Measurements from ENCODE around the gene PDSS2. TPM values are rescaled to one million over a fixed set of nuclear protein-coding genes. Genes with fewer than 3 reads are reported as not detected.

PDSS2 gene
- total and polyA plus RNA-seq, 9 of the 15 experiments (the other 6 are each of a cell fraction or from before 2014, with no cell fraction given): 5.8 to 21.1 (median 12.0) TPM

DNA sequence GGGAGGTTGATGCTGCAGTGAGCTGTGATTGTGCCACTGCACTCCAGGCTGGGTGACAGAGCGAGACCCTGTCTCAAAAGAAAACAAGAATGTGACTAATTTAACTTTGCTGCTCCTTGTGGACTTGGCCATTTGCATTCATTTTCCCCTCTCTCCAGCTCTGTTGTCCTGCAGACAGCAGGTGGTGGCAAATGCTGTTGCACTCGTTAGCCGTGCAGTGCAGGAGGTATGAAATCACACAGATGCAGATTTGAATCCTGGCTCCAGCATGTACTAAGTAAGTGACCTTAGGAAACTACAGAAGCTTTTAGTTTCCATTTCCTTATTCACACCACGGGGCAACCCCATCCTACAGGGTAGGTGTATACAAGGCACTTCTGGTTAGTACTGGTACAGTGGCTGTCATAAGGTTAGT lies 334.4 kb downstream of the PDSS2 start:
- in situ Hi-C loops (cut with MboI) (no loop called here), intact Hi-C loops (cut with micrococcal nuclease) (no loop called here)
- no peak overlapping the region for H3K9ac ChIP-seq (ENCODE audit: insufficient read depth in 1 of 2, low read depth in 2 of 2, low read length in 2 of 2)
- H3K9me1 ChIP-seq (ENCODE audit: control insufficient read depth, insufficient read depth, low read length): no peaks in the 10 kb centered on the region
- FAIRE-seq (no peak), ATAC-seq (peak; percentile 19; the same call in 1 of the 3 replicates), DNase-seq (ENCODE audit: extremely low read depth in 1 of 4, low spot score in 3 of 4) (no peak)
- CTCF ChIA-PET (ENCODE audit: low intra/inter-chr PET ratio): no interaction called here
- H3K36me3 ChIP-seq (ENCODE audit: control insufficient read depth, insufficient read depth, low read length): no peaks in the 10 kb centered on the region
- peaks cover 12 to 17% of the 10 kb centered on the region in 2 experiments; a peak in 4 of 5 replicates for H3K4me1 ChIP-seq (replicated peaks in 1 of 2; ENCODE audit: control insufficient read depth in 2 of 2, insufficient read depth in 2 of 2, low read length in 2 of 2)
- no peak overlapping the region for H3K27ac ChIP-seq (ENCODE audit: extremely low read depth, low read depth, low read length)
- no peaks in the 10 kb centered on the region for H3K27me3 ChIP-seq (ENCODE audit: control insufficient read depth in 2 of 2, insufficient read depth in 2 of 2, low read length in 2 of 2)
- H3K4me2 ChIP-seq (ENCODE audit: insufficient read depth, low read length): no peak overlapping the region
- no peaks in the 10 kb centered on the region for H3K9me3 ChIP-seq (replicated peaks; ENCODE audit: control insufficient read depth, insufficient read depth, low read depth, low read length)
- no TSS peak for BruUV-seq (replicated peaks)
- POLR2A ChIA-PET: interaction anchor here (1.3 kb wide), 1 partner anchor 9 kb away, joined by 4 read pairs; no protein-coding TSS in a partner anchor
- H4K20me1 ChIP-seq (replicated peaks; ENCODE audit: control insufficient read depth, insufficient read depth, low read length): no peaks in the 10 kb centered on the region
- no peak overlapping the region for H3K4me3 ChIP-seq
- TF ChIP-seq IRF9 (tag; IDR thresholded peaks at IDR 0.05): no peak
- no peak for TF ChIP-seq ZNF232 (CRISPR knock-in tag; IDR thresholded peaks at IDR 0.05)
- no peak for TF ChIP-seq ZBTB8A (IDR thresholded peaks at IDR 0.05; ENCODE audit: partially characterized antibody)
- TF ChIP-seq KDM4B (IDR thresholded peaks at IDR 0.05; ENCODE audit: borderline replicate concordance in 2 of 2, low read depth in 1 of 2): no peak
- TF ChIP-seq, protein P1, sequence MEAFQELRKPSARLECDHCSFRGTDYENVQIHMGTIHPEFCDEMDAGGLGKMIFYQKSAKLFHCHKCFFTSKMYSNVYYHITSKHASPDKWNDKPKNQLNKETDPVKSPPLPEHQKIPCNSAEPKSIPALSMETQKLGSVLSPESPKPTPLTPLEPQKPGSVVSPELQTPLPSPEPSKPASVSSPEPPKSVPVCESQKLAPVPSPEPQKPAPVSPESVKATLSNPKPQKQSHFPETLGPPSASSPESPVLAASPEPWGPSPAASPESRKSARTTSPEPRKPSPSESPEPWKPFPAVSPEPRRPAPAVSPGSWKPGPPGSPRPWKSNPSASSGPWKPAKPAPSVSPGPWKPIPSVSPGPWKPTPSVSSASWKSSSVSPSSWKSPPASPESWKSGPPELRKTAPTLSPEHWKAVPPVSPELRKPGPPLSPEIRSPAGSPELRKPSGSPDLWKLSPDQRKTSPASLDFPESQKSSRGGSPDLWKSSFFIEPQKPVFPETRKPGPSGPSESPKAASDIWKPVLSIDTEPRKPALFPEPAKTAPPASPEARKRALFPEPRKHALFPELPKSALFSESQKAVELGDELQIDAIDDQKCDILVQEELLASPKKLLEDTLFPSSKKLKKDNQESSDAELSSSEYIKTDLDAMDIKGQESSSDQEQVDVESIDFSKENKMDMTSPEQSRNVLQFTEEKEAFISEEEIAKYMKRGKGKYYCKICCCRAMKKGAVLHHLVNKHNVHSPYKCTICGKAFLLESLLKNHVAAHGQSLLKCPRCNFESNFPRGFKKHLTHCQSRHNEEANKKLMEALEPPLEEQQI (IDR thresholded peaks at IDR 0.05): no peak
- no peak for TF ChIP-seq E2F3 (CRISPR knock-in tag; IDR thresholded peaks at IDR 0.05)
- TF ChIP-seq NR4A1 (CRISPR knock-in tag; IDR thresholded peaks at IDR 0.05): no peak
- no peak for TF ChIP-seq NR4A1 (tag; IDR thresholded peaks at IDR 0.05)
- TF ChIP-seq TBP (optimal IDR thresholded peaks at IDR 0.05; ENCODE audit: low read depth, low read length): no peak
- no peak for TF ChIP-seq TEAD1 (CRISPR knock-in tag; IDR thresholded peaks at IDR 0.05)
- no peak for TF ChIP-seq KLF6 (CRISPR knock-in tag; IDR thresholded peaks at IDR 0.05; ENCODE audit: borderline replicate concordance)
- TF ChIP-seq GATAD2B (IDR thresholded peaks at IDR 0.05; ENCODE audit: borderline replicate concordance): no peak
- no peak for TF ChIP-seq PHF21A (IDR thresholded peaks at IDR 0.05; ENCODE audit: borderline replicate concordance, low read depth)
- TF ChIP-seq MYC (IDR thresholded peaks at IDR 0.05; ENCODE audit: low read depth, low read length): no peak
- TF ChIP-seq MYC (CRISPR knock-in tag; IDR thresholded peaks at IDR 0.05; ENCODE audit: borderline replicate concordance, low read depth): no peak
- TF ChIP-seq, protein P2, sequence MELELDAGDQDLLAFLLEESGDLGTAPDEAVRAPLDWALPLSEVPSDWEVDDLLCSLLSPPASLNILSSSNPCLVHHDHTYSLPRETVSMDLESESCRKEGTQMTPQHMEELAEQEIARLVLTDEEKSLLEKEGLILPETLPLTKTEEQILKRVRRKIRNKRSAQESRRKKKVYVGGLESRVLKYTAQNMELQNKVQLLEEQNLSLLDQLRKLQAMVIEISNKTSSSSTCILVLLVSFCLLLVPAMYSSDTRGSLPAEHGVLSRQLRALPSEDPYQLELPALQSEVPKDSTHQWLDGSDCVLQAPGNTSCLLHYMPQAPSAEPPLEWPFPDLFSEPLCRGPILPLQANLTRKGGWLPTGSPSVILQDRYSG (tag; conservative IDR thresholded peaks at IDR 0.05; ENCODE audit: low read depth): no peak
- 26% methylated on average over 4 of the region's 4 CpGs for WGBS (ENCODE audit: insufficient coverage, low coverage, missing lambda C conversion rate)
- no peaks in the 10 kb centered on the region for H3K79me2 ChIP-seq (ENCODE audit: control insufficient read depth, insufficient read depth, low read length)
- 0 out of 2 replicates have a peak overlapping the region, but pooled peaks have one; percentile 22 for H2AFZ ChIP-seq (ENCODE audit: low read depth, low read length)
